T-helper 1 cell (primary cell): ENCODE measurements around the gene NUDT3.

Source experiments
- DNase-seq, 5 donors: peaks; one replicate each; pipeline ENCODE4 v3.0.0-alpha.2; 2012 to 2020

NUDT3 gene

GRCh38 chr6:34237722-34238584 is 154.5 kb downstream of the NUDT3 start:
- DNase-seq = peak; percentile 49 to 79 (median 62)

GRCh38 chr6:34237316-34237721 is 155.2 kb downstream of the NUDT3 start:
- peak in 2 of 5 donors; percentile 28 to 55 for DNase-seq

- peak; percentile 85 to 91 (median 88) for DNase-seq
These were observed 155.8 kb downstream of the NUDT3 start, which contains the start of gene HMGA1 for GRCh38 chr6:34236443-34237315. TSS of gene HMGA1 (plus strand) at chr6:34236873. CDS start at chr6:34240781, 3,908 bp downstream.

- peak in 4 of 5 donors; percentile 52 to 62 (median 58) for DNase-seq
These were observed 156.4 kb downstream of the NUDT3 start for GRCh38 chr6:34236131-34236442.

- peak; percentile 44 to 66 (median 60) for DNase-seq
These were observed 156.9 kb downstream of the NUDT3 start for GRCh38 chr6:34235307-34236130.

GRCh38 chr6:34234667-34235306 is 157.7 kb downstream of the NUDT3 start:
- peak in 1 of 5 donors; percentile 15 for DNase-seq

GRCh38 chr6:34233867-34234266 is 158.6 kb downstream of the NUDT3 start:
- DNase-seq = no peak

GRCh38 chr6:34232901-34233300 is 159.6 kb downstream of the NUDT3 start:
- no peak for DNase-seq

GRCh38 chr6:34231566-34232336 is 160.7 kb downstream of the NUDT3 start:
- DNase-seq = no peak

- DNase-seq = no peak
These were observed 161.7 kb downstream of the NUDT3 start for GRCh38 chr6:34230653-34231371.

GRCh38 chr6:34229877-34230276 is 162.6 kb downstream of the NUDT3 start:
- no peak for DNase-seq
